Liver (tissue), 9 donors: Measurements from ENCODE around the gene RBMS3. TPM values are rescaled to one million over a fixed set of nuclear protein-coding genes. Genes with fewer than 3 reads are reported as not detected.

Experiments used
- DNase-seq: peaks from one replicate; pipeline ENCODE4 v3.0.0-alpha.2; 2017; ENCODE audit warnings: low spot score
- H3K27ac ChIP-seq, 2 donors: one replicate each; pipeline ENCODE4 v1.7.0; 2013; ENCODE audit warnings: inconsistent platforms in 2 of 2, low read length in 2 of 2, control low read depth in 1 of 2, low read depth in 1 of 2, mild to moderate bottlenecking in 1 of 2
- H3K27me3 ChIP-seq, 4 donors: one replicate each; pipeline versions ENCODE4 v1.6.1 to v1.7.0; 2013; ENCODE audit warnings: low read length in 3 of 4, inconsistent platforms in 1 of 4, mild to moderate bottlenecking in 1 of 4, moderate library complexity in 1 of 4; ENCODE audit not compliant: control insufficient read depth in 4 of 4, insufficient read depth in 4 of 4
- H3K36me3 ChIP-seq, 4 donors: one replicate each; pipeline versions ENCODE4 v1.6.1 to v1.7.0; 2013; ENCODE audit warnings: low read length in 3 of 4, mild to moderate bottlenecking in 3 of 4, low read depth in 1 of 4, moderate library complexity in 1 of 4; ENCODE audit not compliant: control insufficient read depth in 4 of 4, insufficient read depth in 3 of 4
- H3K4me1 ChIP-seq, 4 donors: one replicate each; pipeline versions ENCODE4 v1.6.1 to v1.7.0; 2013; ENCODE audit warnings: low read length in 3 of 4, mild to moderate bottlenecking in 3 of 4, moderate library complexity in 1 of 4; ENCODE audit not compliant: control insufficient read depth in 4 of 4, insufficient read depth in 4 of 4
- H3K4me3 ChIP-seq, 3 donors: one replicate each; pipeline versions ENCODE4 v1.6.1 to v1.7.0; 2013; ENCODE audit warnings: low read length in 3 of 3, control low read depth in 1 of 3, low read depth in 1 of 3, mild to moderate bottlenecking in 1 of 3
- H3K9ac ChIP-seq, 2 donors: one replicate each; pipeline ENCODE4 v1.7.0; 2013; ENCODE audit warnings: low read length in 2 of 2, mild to moderate bottlenecking in 2 of 2, moderate library complexity in 2 of 2, control low read depth in 1 of 2, low read depth in 1 of 2
- H3K9me3 ChIP-seq, 4 donors: one replicate each; pipeline versions ENCODE4 v1.6.1 to v1.7.0; 2013; ENCODE audit warnings: low read length in 3 of 4; ENCODE audit not compliant: control insufficient read depth in 4 of 4
- ATF3 ChIP-seq: IDR thresholded peaks from 2 replicates; pipeline ENCODE4 v1.6.1; 2016; ENCODE audit warnings: antibody characterized with exemption
- CTCF ChIP-seq: fragments of 150-350 bp; IDR thresholded peaks from 2 replicates; pipeline ENCODE4 v1.5.1; 2017; ENCODE audit warnings: improper control_type of control experiment, low read depth, low read length; ENCODE audit not compliant: missing input control
- EGR1 ChIP-seq, 2 donors: IDR thresholded peaks; 2 replicates each; pipeline ENCODE4 v1.6.1; 2016 to 2018; ENCODE audit warnings: antibody characterized with exemption in 2 of 2, low read depth in 2 of 2
- FOXA1 ChIP-seq: IDR thresholded peaks from 2 replicates; pipeline ENCODE4 v1.6.1; 2016; ENCODE audit warnings: antibody characterized with exemption
- FOXA2 ChIP-seq: IDR thresholded peaks from 2 replicates; pipeline ENCODE4 v1.6.1; 2016; ENCODE audit warnings: antibody characterized with exemption
- GABPA ChIP-seq, 2 donors: IDR thresholded peaks in 1 of 2; conservative IDR thresholded peaks in 1 of 2; 2 replicates each; pipeline ENCODE4 v1.6.1; 2016; ENCODE audit warnings: antibody characterized with exemption in 2 of 2, mild to moderate bottlenecking in 1 of 2, moderate library complexity in 1 of 2
- HNF4A ChIP-seq, 2 donors: conservative IDR thresholded peaks; 2 replicates each; pipeline ENCODE4 v1.6.1; 2016; ENCODE audit warnings: antibody characterized with exemption in 2 of 2, mild to moderate bottlenecking in 2 of 2
- HNF4G ChIP-seq: IDR thresholded peaks from 2 replicates; pipeline ENCODE4 v1.6.1; 2016; ENCODE audit warnings: antibody characterized with exemption
- JUND ChIP-seq, 2 donors: IDR thresholded peaks; 2 replicates each; pipeline ENCODE4 v1.6.1; 2016; ENCODE audit warnings: antibody characterized with exemption in 2 of 2
- MAX ChIP-seq: IDR thresholded peaks from 2 replicates; pipeline ENCODE4 v1.6.1; 2016; ENCODE audit warnings: antibody characterized with exemption
- NR2F2 ChIP-seq: IDR thresholded peaks from 2 replicates; pipeline ENCODE4 v1.6.1; 2016; ENCODE audit warnings: antibody characterized with exemption
- RAD21 ChIP-seq, 2 donors: IDR thresholded peaks; 2 replicates each; pipeline ENCODE4 v1.6.1; 2016; ENCODE audit warnings: antibody characterized with exemption in 2 of 2, mild to moderate bottlenecking in 2 of 2
- REST ChIP-seq: IDR thresholded peaks from 2 replicates; pipeline ENCODE4 v1.6.1; 2016; ENCODE audit warnings: antibody characterized with exemption, mild to moderate bottlenecking
- RXRA ChIP-seq, 2 donors: IDR thresholded peaks; 2 replicates each; pipeline ENCODE4 v1.6.1; 2017 to 2018; ENCODE audit warnings: antibody characterized with exemption in 2 of 2, mild to moderate bottlenecking in 1 of 2
- SP1 ChIP-seq: IDR thresholded peaks from 2 replicates; pipeline ENCODE4 v1.6.1; 2018; ENCODE audit warnings: antibody characterized with exemption, mild to moderate bottlenecking
- TAF1 ChIP-seq: conservative IDR thresholded peaks from 2 replicates; pipeline ENCODE4 v1.6.1; 2016; ENCODE audit warnings: antibody characterized with exemption, mild to moderate bottlenecking
- YY1 ChIP-seq: IDR thresholded peaks from 2 replicates; pipeline ENCODE4 v1.6.1; 2016; ENCODE audit warnings: antibody characterized with exemption, mild to moderate bottlenecking
- ZBTB33 ChIP-seq: IDR thresholded peaks from 2 replicates; pipeline ENCODE4 v1.6.1; 2016; ENCODE audit warnings: antibody characterized with exemption
- WGBS: extraction: QIAGEN DNeasy Blood & Tissue Kit; methylation state at CpG from one replicate; pipeline ENCODE4 v1.1.7; 2013; 5-methylcytosine and 5-hydroxymethylcytosine counted together
- polyA plus RNA-seq, 2 donors: library from polyadenylated mRNA; stranded (reverse) in 1 of 2; unstranded in 1 of 2; fragments of 200-250 nt in 1 of 2; fragments of >200 nt in 1 of 2; fragmentation: Nextera tagmentation in 1 of 2; extraction: Ambion mirVana in 1 of 2; gene quantifications; one replicate each; pipeline versions ENCODE4 v1.2.1 to v1.2.3, GENCODE V29; 2013 to 2015
- total RNA-seq, 2 donors: library from RNA; depleted of rRNA; stranded (reverse); fragments of >200 nt; gene quantifications; one replicate each; pipeline ENCODE4 v1.2.3, GENCODE V29; 2014
- donor health status: healthy.
- donor health status: healthy.
- donor health status: healthy.
- donor health status: healthy.
- donor health status: healthy.

RBMS3 gene
- total and polyA plus RNA-seq, 4 donors, result 1.2 to 14.9 (median 9.3) TPM

- TF ChIP-seq REST (no peak), ZBTB33 (no peak), TAF1 (no peak), FOXA1 (no peak)
Observed at GRCh38 chr3:29747991-29748390, 467.1 kb downstream of the RBMS3 start (continued).

GRCh38 chr3:29751647-29752314 is 470.9 kb downstream of the RBMS3 start:
- peaks cover 0 to 1% (median under 1%) of the 10 kb centered on the region in 4 donors for H3K4me1 ChIP-seq
- H3K9ac ChIP-seq, result no peak overlapping the region
- WGBS, result 93% methylated on average over 9 of the region's 9 CpGs
- H3K36me3 ChIP-seq, result no peaks in the 10 kb centered on the region
- TF ChIP-seq FOXA1 (no peak), REST (no peak), TAF1 (no peak), YY1 (no peak), MAX (no peak), RXRA (IDR thresholded peaks at IDR 0.05) (no peak), RAD21 (IDR thresholded peaks at IDR 0.05) (no peak), SP1 (no peak), HNF4A (conservative IDR thresholded peaks at IDR 0.05) (no peak), FOXA2 (no peak), GABPA (IDR thresholded peaks at IDR 0.05 in 1 of 2, conservative IDR thresholded peaks at IDR 0.05 in 1 of 2) (no peak), EGR1 (IDR thresholded peaks at IDR 0.05; ENCODE audit: low read depth in 2 of 2) (no peak), NR2F2 (no peak), ATF3 (no peak), HNF4G (no peak), JUND (IDR thresholded peaks at IDR 0.05) (no peak), CTCF (no peak), ZBTB33 (no peak)
- no peak overlapping the region for H3K4me3 ChIP-seq
- H3K9me3 ChIP-seq, result no peaks in the 10 kb centered on the region
- no peak for DNase-seq
- H3K27ac ChIP-seq, result no peak overlapping the region
- no peaks in the 10 kb centered on the region for H3K27me3 ChIP-seq
